Neuron (in vitro differentiated cells): ENCODE measurements around the gene WDR93.

Source experiments
- H2AFZ ChIP-seq: one replicate; pipeline ENCODE4 v1.6.1; 2013; ENCODE audit warnings: low read depth, mild to moderate bottlenecking, inconsistent platforms, low read length, moderate library complexity
- H3K27me3 ChIP-seq: one replicate; pipeline ENCODE4 v1.6.1; 2013; ENCODE audit warnings: low read length; ENCODE audit not compliant: insufficient read depth
- H3K36me3 ChIP-seq: one replicate; pipeline ENCODE4 v1.6.1; 2013; ENCODE audit warnings: low read length; ENCODE audit not compliant: insufficient read depth
- H3K4me1 ChIP-seq: one replicate; pipeline ENCODE4 v1.6.1; 2013; ENCODE audit warnings: low read length; ENCODE audit not compliant: insufficient read depth
- H3K4me3 ChIP-seq: 2 replicates; pipeline ENCODE4 v1.5.1; 2013; ENCODE audit warnings: mild to moderate bottlenecking, low read length, moderate library complexity
- H3K9me3 ChIP-seq: one replicate; pipeline ENCODE4 v1.6.1; 2013; ENCODE audit warnings: low read length

The WDR93 gene

DNA sequence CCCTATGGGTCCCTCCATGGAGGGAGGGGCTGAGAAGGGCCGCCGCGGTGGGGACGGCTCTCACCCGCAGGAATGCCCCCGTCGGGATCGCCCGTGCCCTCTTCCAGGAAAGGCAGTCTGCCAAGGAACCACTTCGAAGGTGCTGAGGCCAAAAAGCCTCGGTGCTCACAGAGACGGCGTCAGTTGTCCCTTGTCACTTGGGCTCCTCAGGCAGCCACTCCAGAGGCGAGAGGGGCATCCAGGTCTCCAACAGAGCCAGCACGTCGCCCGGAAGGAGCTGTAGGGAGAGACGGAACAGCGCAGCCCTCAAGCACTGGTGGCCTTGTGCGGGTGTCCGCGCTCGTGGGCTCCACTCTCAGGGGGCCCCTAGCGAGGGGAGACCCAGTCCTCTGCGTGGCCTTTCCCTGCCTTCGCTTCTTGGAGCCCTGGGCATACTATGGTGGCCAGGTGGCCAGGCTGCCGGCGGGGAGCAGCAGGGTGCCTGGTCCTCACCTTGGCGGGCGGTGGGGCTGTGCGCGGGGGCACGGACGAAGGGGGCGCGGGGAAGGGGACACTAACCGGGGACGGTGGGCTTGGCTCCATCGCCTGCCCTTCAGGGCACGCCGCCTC lies 59.4 kb downstream of the WDR93 start:
- peak overlapping the region; percentile 90 for H2AFZ ChIP-seq
- no peaks in the 10 kb centered on the region for H3K4me1 ChIP-seq
- H3K4me3 ChIP-seq: peak overlapping the region; percentile 54
- peaks cover 58% of the 10 kb centered on the region for H3K27me3 ChIP-seq
- no peaks in the 10 kb centered on the region for H3K9me3 ChIP-seq
- H3K36me3 ChIP-seq: no peaks in the 10 kb centered on the region

DNA sequence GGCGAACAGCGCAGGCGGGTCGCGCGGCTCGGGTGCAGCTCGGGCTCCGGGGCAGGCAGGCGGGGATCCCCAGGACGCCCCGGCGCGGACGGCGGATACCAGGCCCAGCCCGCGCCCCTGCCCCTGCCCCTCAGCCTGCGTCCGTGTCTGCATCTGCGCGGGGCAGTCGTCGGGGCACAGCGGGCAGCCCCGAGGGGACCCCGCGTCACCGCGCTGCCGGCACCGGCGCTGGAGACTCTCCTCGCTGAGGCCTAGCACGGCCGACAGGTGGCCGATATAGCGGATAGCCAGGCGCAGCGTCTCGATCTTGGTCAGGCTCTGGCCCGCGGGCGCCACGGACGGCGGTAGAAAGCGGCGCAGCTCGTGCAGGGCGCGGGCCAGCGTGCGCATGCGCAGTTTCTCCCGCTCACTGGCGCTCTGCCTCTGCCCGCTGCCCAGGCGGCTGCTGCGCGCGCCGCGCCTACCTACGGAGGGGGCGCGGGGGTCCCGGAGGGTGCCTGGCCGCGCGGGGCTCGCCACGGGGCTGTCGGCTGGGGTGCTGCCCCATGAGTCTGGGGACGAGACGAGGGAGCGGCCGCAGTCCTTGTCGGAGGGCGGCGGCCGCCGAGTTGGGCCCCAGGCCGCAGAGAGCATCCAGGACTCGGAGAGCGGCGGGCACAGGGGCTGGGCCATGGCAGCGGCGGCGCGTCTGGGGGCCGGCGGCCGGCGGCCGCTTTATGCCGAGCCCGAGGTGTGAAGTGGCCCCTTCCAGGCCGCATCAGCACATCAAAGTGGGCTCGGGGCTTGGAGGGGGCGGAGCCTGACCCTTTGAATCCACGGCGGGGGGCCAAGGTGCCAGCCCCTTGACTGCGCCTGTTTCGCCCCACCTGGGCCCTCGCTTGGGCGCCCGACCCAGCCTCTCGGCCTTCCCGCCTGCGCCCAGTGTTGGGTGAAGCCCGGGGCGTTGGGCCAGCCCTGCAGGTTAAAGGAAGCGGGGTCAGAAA lies 60.2 kb downstream of the WDR93 start, which contains the start of gene MESP1:
TSS of gene MESP1 (minus strand) at position 690 of the 983 bp plus-strand sequence. CDS start at position 672, 18 bp downstream.
- no peaks in the 10 kb centered on the region for H3K9me3 ChIP-seq
- peak within 1 kb of the TSS; percentile 90 for H2AFZ ChIP-seq
- no peaks in the 10 kb centered on the region for H3K36me3 ChIP-seq
- no peaks in the 10 kb centered on the region for H3K4me1 ChIP-seq
- H3K27me3 ChIP-seq: peaks cover 57% of the 10 kb centered on the region
- H3K4me3 ChIP-seq: peak within 1 kb of the TSS; percentile 54

DNA sequence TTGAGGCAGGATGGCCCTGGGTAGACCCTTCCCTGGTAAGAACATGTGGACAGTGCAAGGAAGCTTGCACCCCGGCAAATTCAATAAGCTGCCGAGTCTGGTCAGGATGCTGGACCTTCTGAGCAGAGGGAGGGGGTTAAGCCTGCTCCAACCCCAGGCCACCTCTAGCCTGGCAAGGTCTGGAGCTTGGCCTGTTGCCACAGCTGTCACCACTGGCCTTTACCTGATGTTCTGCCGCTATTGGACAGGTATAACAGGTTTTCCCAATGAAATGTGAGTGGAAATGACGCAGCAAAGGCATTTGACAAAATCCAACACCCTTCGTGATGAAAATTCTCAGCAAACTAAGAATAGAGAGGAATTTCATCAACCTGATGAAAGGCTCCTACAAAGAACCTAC lies 61.1 kb downstream of the WDR93 start:
- H3K4me3 ChIP-seq: no peak overlapping the region
- H2AFZ ChIP-seq: peak overlapping the region; percentile 90
- H3K27me3 ChIP-seq: peaks cover 51% of the 10 kb centered on the region
- no peaks in the 10 kb centered on the region for H3K4me1 ChIP-seq
- H3K9me3 ChIP-seq: no peaks in the 10 kb centered on the region
- no peaks in the 10 kb centered on the region for H3K36me3 ChIP-seq

DNA sequence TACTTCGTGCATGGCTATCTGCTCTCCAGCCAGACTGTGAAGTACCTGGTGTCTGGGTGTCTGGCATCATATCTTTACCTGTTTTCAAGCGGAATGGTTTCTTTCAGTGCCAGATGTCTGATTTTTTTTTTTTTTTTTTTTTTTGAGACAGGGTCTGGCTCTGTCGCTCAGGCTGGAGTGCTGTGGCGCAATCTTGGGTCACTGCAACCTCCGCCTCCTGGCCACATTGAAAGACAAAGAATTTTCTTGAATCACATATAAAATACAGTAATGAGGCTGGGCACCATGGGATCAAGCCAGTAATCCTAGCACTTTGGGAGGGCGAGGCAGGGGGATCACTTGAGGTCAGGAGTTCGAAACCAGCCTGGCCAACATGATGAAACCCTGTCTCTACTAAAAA lies 63.2 kb downstream of the WDR93 start:
- Histone ChIP-seq H3K36me3 (no peaks in the 10 kb centered on the region), H2AFZ (no peak overlapping the region), H3K4me1 (no peaks in the 10 kb centered on the region), H3K9me3 (no peaks in the 10 kb centered on the region), H3K4me3 (no peak overlapping the region), H3K27me3 (peaks cover 33% of the 10 kb centered on the region)

DNA sequence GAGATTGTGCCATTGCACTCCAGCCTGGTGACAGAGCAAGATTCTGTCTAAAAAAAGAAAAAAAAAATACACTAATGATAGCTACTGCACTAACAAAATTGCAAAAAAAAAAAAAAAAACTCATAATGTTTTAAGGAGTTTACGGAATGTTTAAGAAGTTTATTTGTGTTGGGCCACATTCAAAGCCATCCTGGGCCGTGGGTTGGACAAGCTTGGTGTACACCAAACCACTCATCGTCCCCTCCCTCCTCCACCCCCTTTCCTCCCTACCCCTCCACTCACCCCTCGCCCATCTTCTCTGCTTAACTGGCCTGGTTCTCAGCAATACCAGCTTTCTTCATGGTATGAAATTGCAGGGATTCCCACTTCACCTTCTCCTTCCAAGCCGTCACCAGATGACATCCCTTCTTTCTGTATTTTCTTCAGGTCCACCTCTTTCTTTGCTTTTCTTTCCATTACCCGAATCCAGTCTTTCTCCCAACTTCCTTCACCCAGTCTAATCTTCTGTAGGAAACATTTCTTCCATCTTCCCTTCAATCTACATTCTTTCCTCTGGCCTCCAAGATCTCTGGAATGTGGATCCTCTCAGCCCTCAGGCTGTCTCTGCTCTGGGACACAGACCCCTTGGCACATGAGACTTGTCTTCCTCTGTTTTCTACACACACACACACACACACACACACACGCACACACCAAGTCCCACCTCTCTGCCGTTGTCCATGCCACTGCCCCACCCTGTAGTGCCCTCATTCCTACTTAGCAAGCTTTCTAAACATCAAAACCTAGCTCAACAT lies 63.9 kb downstream of the WDR93 start:
- no peaks in the 10 kb centered on the region for H3K4me1 ChIP-seq
- no peaks in the 10 kb centered on the region for H3K9me3 ChIP-seq
- no peaks in the 10 kb centered on the region for H3K36me3 ChIP-seq
- H3K4me3 ChIP-seq: no peak overlapping the region
- H3K27me3 ChIP-seq: peaks cover 28% of the 10 kb centered on the region
- no peak overlapping the region for H2AFZ ChIP-seq

DNA sequence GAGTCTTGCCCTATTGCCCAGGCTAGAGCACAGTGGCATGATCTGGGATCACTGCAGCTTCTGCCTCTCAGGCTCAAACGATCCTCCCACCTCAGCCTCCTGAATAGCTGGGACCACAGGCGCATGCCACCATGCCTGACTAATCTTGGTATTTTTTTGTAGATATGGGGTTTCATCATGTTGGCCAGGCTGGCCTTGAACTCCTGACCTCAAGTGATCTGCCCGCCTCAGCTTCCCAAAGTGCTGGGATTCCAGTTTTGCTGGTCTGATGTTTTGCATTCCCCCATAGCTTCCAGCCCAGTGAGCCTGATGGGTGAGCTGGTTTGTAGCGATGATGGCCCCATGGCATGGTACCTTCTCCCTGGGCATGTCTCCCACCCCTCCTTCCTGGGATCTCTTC lies 65.1 kb downstream of the WDR93 start:
- no peaks in the 10 kb centered on the region for H3K9me3 ChIP-seq
- no peaks in the 10 kb centered on the region for H3K36me3 ChIP-seq
- no peaks in the 10 kb centered on the region for H3K4me1 ChIP-seq
- no peak overlapping the region for H2AFZ ChIP-seq
- H3K27me3 ChIP-seq: peaks cover 20% of the 10 kb centered on the region
- H3K4me3 ChIP-seq: no peak overlapping the region

DNA sequence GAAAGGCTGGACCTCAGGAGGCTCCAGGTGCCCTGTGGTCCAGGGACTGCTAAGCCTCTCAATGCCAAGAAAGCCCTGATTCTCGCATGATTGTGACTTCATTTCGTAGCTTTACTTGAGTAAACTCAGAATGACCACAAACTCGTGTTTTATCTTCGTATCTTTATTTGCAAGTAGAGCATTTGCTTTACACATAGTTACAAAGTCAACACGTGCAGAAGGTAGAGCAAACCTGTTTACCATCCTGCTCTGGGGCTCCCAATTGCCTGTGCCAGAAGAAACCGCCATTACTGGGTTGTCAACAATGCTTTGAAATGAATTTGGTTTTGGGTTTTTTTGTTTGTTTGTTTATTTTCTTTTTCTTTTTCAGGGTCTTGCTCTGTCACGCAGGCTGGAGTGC lies 66.3 kb downstream of the WDR93 start:
- H3K9me3 ChIP-seq: no peaks in the 10 kb centered on the region
- H3K27me3 ChIP-seq: peaks cover 13% of the 10 kb centered on the region
- no peaks in the 10 kb centered on the region for H3K36me3 ChIP-seq
- H3K4me1 ChIP-seq: no peaks in the 10 kb centered on the region
- no peak overlapping the region for H3K4me3 ChIP-seq
- no peak overlapping the region for H2AFZ ChIP-seq

DNA sequence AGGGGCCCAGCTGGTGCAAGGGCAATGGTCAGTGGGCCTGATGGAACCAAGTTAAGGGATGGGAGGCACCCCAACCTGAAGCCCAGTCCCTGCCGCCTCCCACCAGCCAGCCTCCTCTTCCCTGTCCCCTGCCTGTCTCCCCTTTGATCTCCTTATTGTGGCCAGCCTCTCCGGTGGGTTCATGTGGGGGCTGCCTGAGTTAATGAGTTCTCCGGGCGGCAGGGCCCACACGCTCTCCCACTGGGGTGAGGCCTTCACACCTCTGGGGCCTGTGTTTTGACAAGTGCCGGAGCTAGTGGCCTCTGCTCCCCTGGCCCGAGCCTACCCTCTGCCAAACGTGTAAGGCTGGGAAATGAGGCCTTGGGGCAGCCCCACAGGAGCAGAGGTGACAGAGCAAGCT lies 67.7 kb downstream of the WDR93 start:
- Histone ChIP-seq H3K9me3 (no peaks in the 10 kb centered on the region), H2AFZ (no peak overlapping the region), H3K4me3 (no peak overlapping the region), H3K27me3 (peaks cover 10% of the 10 kb centered on the region), H3K4me1 (no peaks in the 10 kb centered on the region), H3K36me3 (no peaks in the 10 kb centered on the region)

DNA sequence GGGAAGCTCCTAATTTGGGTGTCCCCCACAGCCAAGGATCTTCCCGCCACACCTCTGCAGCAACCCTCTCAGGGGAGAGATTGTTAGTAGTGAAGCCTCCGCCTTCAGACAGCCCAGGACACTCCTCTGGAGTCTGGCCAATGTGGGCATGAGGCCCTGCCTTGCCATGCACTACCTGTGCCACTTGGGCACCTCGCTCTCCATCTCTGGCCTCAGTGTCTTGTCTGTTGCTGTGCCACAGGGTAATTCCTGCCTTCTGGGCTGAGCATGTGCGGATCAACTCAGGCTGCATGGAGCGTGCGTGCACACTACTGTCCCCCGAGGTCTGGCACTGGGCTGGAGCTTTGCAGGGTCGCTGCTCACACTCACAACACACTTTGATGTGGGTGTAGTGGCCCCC lies 68.4 kb downstream of the WDR93 start:
- no peaks in the 10 kb centered on the region for H3K4me1 ChIP-seq
- H3K4me3 ChIP-seq: no peak overlapping the region
- H2AFZ ChIP-seq: no peak overlapping the region
- H3K9me3 ChIP-seq: no peaks in the 10 kb centered on the region
- H3K27me3 ChIP-seq: peaks cover 10% of the 10 kb centered on the region
- H3K36me3 ChIP-seq: no peaks in the 10 kb centered on the region

DNA sequence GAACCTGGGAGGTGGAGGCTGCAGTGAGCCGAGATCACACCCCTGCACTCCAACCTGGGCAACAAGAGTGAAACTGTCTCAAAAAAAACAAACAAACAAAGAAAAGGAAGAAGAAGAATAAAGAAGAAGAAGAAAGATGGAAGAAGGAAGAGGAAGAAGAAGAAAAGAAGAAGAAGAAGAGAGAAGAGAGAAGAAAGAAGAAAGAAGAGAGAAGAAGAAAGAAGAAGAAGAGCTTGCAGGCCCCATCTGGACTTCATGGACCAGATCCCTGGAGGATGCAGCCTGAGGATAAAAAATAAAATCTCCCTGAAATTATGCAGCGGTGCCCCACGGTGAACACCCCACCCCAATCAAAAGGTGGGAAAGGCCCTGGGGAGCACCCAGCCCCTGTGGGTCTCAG lies 69.2 kb downstream of the WDR93 start:
- no peak overlapping the region for H3K4me3 ChIP-seq
- H3K9me3 ChIP-seq: no peaks in the 10 kb centered on the region
- peaks cover 10% of the 10 kb centered on the region for H3K27me3 ChIP-seq
- no peaks in the 10 kb centered on the region for H3K36me3 ChIP-seq
- H3K4me1 ChIP-seq: no peaks in the 10 kb centered on the region
- no peak overlapping the region for H2AFZ ChIP-seq

DNA sequence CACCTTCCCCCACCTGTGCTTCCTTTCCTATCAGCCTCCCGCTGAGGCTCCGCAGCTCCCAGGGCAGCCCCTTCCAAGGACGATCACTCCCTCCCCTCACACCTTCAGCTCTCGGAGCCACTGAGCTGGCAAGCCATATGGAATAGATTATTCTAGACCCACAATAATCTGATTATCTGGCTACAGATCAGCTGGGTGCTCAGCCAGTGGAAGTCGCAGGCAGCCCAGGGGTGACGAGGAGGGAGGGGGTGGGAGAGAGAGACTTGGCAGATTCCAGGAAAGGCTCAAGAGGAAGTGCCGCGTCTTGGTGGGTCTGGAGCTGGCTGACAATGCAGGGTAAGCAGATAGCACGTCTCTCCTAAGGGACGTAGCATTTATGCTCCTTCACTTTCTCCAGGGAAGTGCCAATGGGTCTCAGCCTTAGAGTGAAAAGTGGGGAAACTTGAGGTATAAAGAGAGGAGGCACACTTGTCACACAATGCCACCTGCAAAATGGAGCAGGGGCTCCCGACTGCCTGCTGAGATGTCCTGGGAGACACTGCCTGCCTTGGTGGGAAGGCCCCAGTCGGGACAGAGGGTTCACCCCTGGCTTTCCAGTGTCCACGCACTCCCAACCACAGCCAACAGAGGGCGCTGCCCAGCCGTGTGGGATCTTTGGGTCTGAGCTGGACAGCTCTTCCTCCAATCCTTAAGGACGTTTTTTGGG lies 69.8 kb downstream of the WDR93 start:
- H3K27me3 ChIP-seq: peaks cover 10% of the 10 kb centered on the region
- H3K36me3 ChIP-seq: no peaks in the 10 kb centered on the region
- no peaks in the 10 kb centered on the region for H3K4me1 ChIP-seq
- no peak overlapping the region for H2AFZ ChIP-seq
- H3K4me3 ChIP-seq: no peak overlapping the region
- no peaks in the 10 kb centered on the region for H3K9me3 ChIP-seq

DNA sequence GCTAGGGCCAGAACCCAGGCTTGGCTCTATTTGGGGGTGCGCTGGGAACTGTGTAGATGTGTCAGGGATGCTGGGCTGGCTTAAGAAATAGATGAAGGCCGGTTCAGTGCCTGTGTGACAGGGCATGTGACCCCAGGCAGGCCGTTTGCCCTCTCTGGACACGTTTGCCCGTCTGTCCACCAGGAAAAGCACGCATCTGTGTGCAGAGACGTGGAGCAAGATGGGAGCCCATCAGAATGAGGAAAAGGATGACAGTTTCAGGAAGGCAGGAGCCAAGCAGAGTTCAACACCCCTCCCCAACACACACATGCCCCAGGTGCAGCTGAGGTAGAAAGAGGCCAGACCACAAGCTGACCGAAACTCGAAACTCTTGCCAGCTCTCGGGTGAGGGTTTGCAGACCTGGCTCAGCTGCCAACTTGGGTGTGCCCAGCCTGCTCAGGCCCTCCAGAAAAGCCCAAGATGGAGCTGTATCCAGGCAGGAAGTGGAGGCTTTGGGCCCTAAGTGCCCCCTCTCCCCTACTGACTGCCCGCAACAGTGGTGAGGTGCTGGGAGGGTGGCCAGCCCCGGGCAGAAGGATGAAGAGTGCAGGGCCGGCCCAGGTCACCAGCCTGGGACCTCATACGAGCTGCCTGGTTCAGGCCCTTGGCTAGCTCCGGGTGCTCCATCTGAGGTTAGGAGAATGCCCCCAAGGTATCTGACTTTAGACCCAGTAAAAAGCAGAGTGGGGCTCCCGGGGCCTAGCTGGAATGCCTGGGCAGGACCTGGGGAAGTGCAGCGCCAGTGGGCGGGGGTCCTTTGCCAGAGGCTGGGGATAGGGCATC lies 70.6 kb downstream of the WDR93 start:
- no peaks in the 10 kb centered on the region for H3K9me3 ChIP-seq
- H3K27me3 ChIP-seq: peaks cover 8% of the 10 kb centered on the region
- H3K4me3 ChIP-seq: no peak overlapping the region
- no peaks in the 10 kb centered on the region for H3K36me3 ChIP-seq
- H3K4me1 ChIP-seq: no peaks in the 10 kb centered on the region
- H2AFZ ChIP-seq: no peak overlapping the region
